WERI-Rb-1 (cell line): ENCODE data around the gene SLC35C1.

Experiments
- DNase-seq: peaks from one replicate; pipeline ENCODE4 v3.0.0-alpha.2; 2020
- H3K27ac ChIP-seq: fragments of 250-450 bp; sonication (Bioruptor Pico); 2 replicates; pipeline ENCODE4 v1.5.1; 2020; ENCODE audit warnings: mild to moderate bottlenecking, moderate library complexity
- H3K27me3 ChIP-seq: fragments of 250-450 bp; sonication (Bioruptor Pico); 2 replicates; pipeline ENCODE4 v1.5.1; 2021; ENCODE audit warnings: mild to moderate bottlenecking, low read depth, moderate library complexity; ENCODE audit not compliant: insufficient read depth, severe bottlenecking
- H3K36me3 ChIP-seq: fragments of 250-450 bp; sonication (Bioruptor Pico); 2 replicates; pipeline ENCODE4 v1.5.1; 2020; ENCODE audit warnings: mild to moderate bottlenecking, moderate library complexity
- H3K4me3 ChIP-seq: 2 replicates; pipeline ENCODE4 v1.5.1; 2011; ENCODE audit warnings: low read depth, mild to moderate bottlenecking, control low read depth, low read length
- H3K9me3 ChIP-seq: fragments of 250-450 bp; sonication (Bioruptor Pico); 2 replicates; pipeline ENCODE4 v1.5.1; 2021; ENCODE audit warnings: mild to moderate bottlenecking, moderate library complexity; ENCODE audit not compliant: severe bottlenecking
- CTCF ChIP-seq: IDR thresholded peaks from 2 replicates; pipeline ENCODE4 v1.5.1; 2011; ENCODE audit warnings: low read depth, mild to moderate bottlenecking, control low read depth, inconsistent platforms, low read length

SLC35C1 gene

GRCh38 chr11:45791524-45791923, 13.4 kb upstream of the SLC35C1 start:
- no peak for TF ChIP-seq CTCF
- no peaks in the 10 kb centered on the region for H3K27me3 ChIP-seq
- DNase-seq: no peak
- H3K36me3 ChIP-seq: no peaks in the 10 kb centered on the region
- H3K27ac ChIP-seq: no peak overlapping the region
- peaks cover under 1% of the 10 kb centered on the region for H3K9me3 ChIP-seq
- H3K4me3 ChIP-seq: no peak overlapping the region

GRCh38 chr11:45794169-45794568, 10.8 kb upstream of the SLC35C1 start:
- Histone ChIP-seq H3K27ac (no peak overlapping the region), H3K27me3 (no peaks in the 10 kb centered on the region), H3K4me3 (no peak overlapping the region), H3K9me3 (no peaks in the 10 kb centered on the region), H3K36me3 (no peaks in the 10 kb centered on the region)
- TF ChIP-seq CTCF: no peak
- no peak for DNase-seq

- H3K4me3 ChIP-seq: no peak overlapping the region
- no peak for TF ChIP-seq CTCF
Observed at GRCh38 chr11:45795379-45795778, 9.6 kb upstream of the SLC35C1 start.

GRCh38 chr11:45796461-45796861, 8.5 kb upstream of the SLC35C1 start:
- no peaks in the 10 kb centered on the region for H3K9me3 ChIP-seq
- no peaks in the 10 kb centered on the region for H3K36me3 ChIP-seq
- no peak overlapping the region for H3K27ac ChIP-seq
- H3K4me3 ChIP-seq: no peak overlapping the region
- DNase-seq: no peak
- no peaks in the 10 kb centered on the region for H3K27me3 ChIP-seq
- no peak for TF ChIP-seq CTCF

More at GRCh38 chr11:45795379-45795778, 9.6 kb upstream of the SLC35C1 start:
- Histone ChIP-seq H3K27me3 (no peaks in the 10 kb centered on the region), H3K9me3 (no peaks in the 10 kb centered on the region), H3K36me3 (no peaks in the 10 kb centered on the region), H3K27ac (no peak overlapping the region)
- DNase-seq: no peak

GRCh38 chr11:45798793-45799441, 6.0 kb upstream of the SLC35C1 start:
- no peaks in the 10 kb centered on the region for H3K36me3 ChIP-seq
- H3K27me3 ChIP-seq: no peaks in the 10 kb centered on the region
- H3K27ac ChIP-seq: no peak overlapping the region
- TF ChIP-seq CTCF: no peak
- DNase-seq: no peak
- H3K4me3 ChIP-seq: no peak overlapping the region
- no peaks in the 10 kb centered on the region for H3K9me3 ChIP-seq

GRCh38 chr11:45799562-45799961, 5.4 kb upstream of the SLC35C1 start:
- Histone ChIP-seq H3K4me3 (no peak overlapping the region), H3K36me3 (no peaks in the 10 kb centered on the region), H3K27ac (no peak overlapping the region), H3K27me3 (no peaks in the 10 kb centered on the region), H3K9me3 (no peaks in the 10 kb centered on the region)
- no peak for DNase-seq
- TF ChIP-seq CTCF: no peak
